HCT116 (cell line): ENCODE results near the gene SLC15A2. TPM values are rescaled to one million over a fixed set of nuclear protein-coding genes. Genes with fewer than 3 reads are reported as not detected.
"Not testable (repeated sequence)": the region's sequence is repeated elsewhere in the genome, so short reads cannot be mapped to it uniquely, and the experiment has no call there.

Experiments
- ATAC-seq: fragments of 200-7000 bp; cut with Tn5 transposase; 2 replicates; pipeline ENCODE4 v1.9.1; 2020; ENCODE audit warnings: mild to moderate bottlenecking, moderate library complexity
- BruUV-seq: library from RNA; stranded (reverse); fragments of 400-500 nt; replicated peaks from 2 replicates; lab custom pipeline; 2021; lab: Mats Ljungman, UMichigan
- CTCF ChIA-PET: fragments of 300-600 bp; sonication (Branson Sonifier 250); formaldehyde crosslinking; loops from one replicate; lab custom pipeline; 2021; ENCODE audit warnings: antibody characterized with exemption; lab: Charles Lee
- POLR2A ChIA-PET: fragments of 300-600, 350-600 bp; sonication (Branson Sonifier 250); formaldehyde crosslinking; loops from one replicate; lab custom pipeline; 2021; ENCODE audit warnings: antibody characterized with exemption; lab: Charles Lee
- RAD21 ChIA-PET, 2 experiments: fragments of 300-600 bp; sonication (Branson Sonifier 250); formaldehyde crosslinking; loops; one replicate each; lab custom pipeline; 2023; ENCODE audit warnings: low total read pairs in 2 of 2; ENCODE audit not compliant: uncharacterized antibody in 2 of 2, unreplicated experiment in 2 of 2, low non-redundant PET in 1 of 2; lab: Charles Lee
- DNase-seq: peaks from one replicate; pipeline ENCODE4 v3.0.0-alpha.2; 2010; ENCODE audit warnings: low read depth, low spot score
- H2AFZ ChIP-seq: fragments of 200-600 bp; shearing (Covaris generic), sonication (generic); 2 replicates; pipeline ENCODE4 v1.6.1; 2017; ENCODE audit warnings: low read depth, mixed run types, mixed read lengths, antibody characterized with exemption, low read length; ENCODE audit not compliant: poor library complexity, severe bottlenecking
- H3K27ac ChIP-seq: 2 replicates; pipeline ENCODE4 v1.5.1; 2012; ENCODE audit warnings: low read depth, low read length
- H3K27me3 ChIP-seq: fragments of 200-600 bp; sonication (generic); 2 replicates; pipeline ENCODE4 v1.6.1; 2016; ENCODE audit warnings: mixed run types, low read length, mixed read lengths; ENCODE audit not compliant: insufficient read depth
- H3K36me3 ChIP-seq, 2 experiments: fragments of 200-500 bp in 1 of 2; fragments of 200-600 bp in 1 of 2; sonication (Bioruptor generic) in 1 of 2; sonication (generic) in 1 of 2; 2 replicates each; pipeline versions ENCODE4 v1.5.1 to v1.6.1; 2014 to 2016; ENCODE audit warnings: low read length in 2 of 2, inconsistent platforms in 1 of 2, mixed read lengths in 1 of 2, mixed run types in 1 of 2; ENCODE audit not compliant: insufficient read depth in 2 of 2, control insufficient read depth in 1 of 2
- H3K4me1 ChIP-seq, 2 experiments: fragments of 200-600 bp in 1 of 2; sonication (generic) in 1 of 2; 2 replicates each; pipeline versions ENCODE4 v1.5.1 to v1.6.1; 2012 to 2017; ENCODE audit warnings: low read length in 2 of 2, inconsistent platforms in 1 of 2, mild to moderate bottlenecking in 1 of 2, mixed read lengths in 1 of 2, mixed run types in 1 of 2, moderate library complexity in 1 of 2; ENCODE audit not compliant: insufficient read depth in 2 of 2, control insufficient read depth in 1 of 2
- H3K4me2 ChIP-seq: fragments of 200-600 bp; sonication (generic); 2 replicates; pipeline ENCODE4 v1.6.1; 2017; ENCODE audit warnings: mixed run types, low read length, mixed read lengths
- H3K4me3 ChIP-seq, 2 experiments: fragments of 200-600 bp in 1 of 2; sonication (generic) in 1 of 2; replicated peaks in 1 of 2; 2 replicates each; pipeline ENCODE4 v1.5.1; 2011 to 2016; ENCODE audit warnings: low read length in 2 of 2, control low read depth in 1 of 2, low read depth in 1 of 2, mild to moderate bottlenecking in 1 of 2, mixed read lengths in 1 of 2, mixed run types in 1 of 2
- H3K79me2 ChIP-seq: fragments of 200-600 bp; sonication (generic); 2 replicates; pipeline ENCODE4 v1.6.1; 2017; ENCODE audit warnings: mild to moderate bottlenecking, mixed run types, low read length, moderate library complexity, mixed read lengths; ENCODE audit not compliant: insufficient read depth
- H3K9ac ChIP-seq: fragments of 200-600 bp; sonication (generic); 2 replicates; pipeline ENCODE4 v1.6.1; 2016; ENCODE audit warnings: low read length, mixed read lengths
- H3K9me2 ChIP-seq: fragments of 200-600 bp; sonication (generic), shearing (Covaris generic); 2 replicates; pipeline ENCODE4 v1.6.1; 2017; ENCODE audit warnings: mixed run types, mild to moderate bottlenecking, moderate library complexity; ENCODE audit not compliant: insufficient read depth
- H3K9me3 ChIP-seq, 2 experiments: fragments of 200-500 bp in 1 of 2; fragments of 200-600 bp in 1 of 2; sonication (Bioruptor generic) in 1 of 2; sonication (generic) in 1 of 2; 2 replicates each; pipeline ENCODE4 v1.6.1; 2014 to 2017; ENCODE audit warnings: low read length in 2 of 2, mixed read lengths in 2 of 2, inconsistent platforms in 1 of 2, low read depth in 1 of 2, mild to moderate bottlenecking in 1 of 2, mixed run types in 1 of 2, moderate library complexity in 1 of 2; ENCODE audit not compliant: control insufficient read depth in 1 of 2, insufficient read depth in 1 of 2
- H4K20me1 ChIP-seq: fragments of 200-600 bp; sonication (generic), shearing (Covaris generic); 2 replicates; pipeline ENCODE4 v1.6.1; 2017; ENCODE audit warnings: mixed run types, mild to moderate bottlenecking, moderate library complexity; ENCODE audit not compliant: insufficient read depth
- EZH2 ChIP-seq: fragments of 200-600 bp; sonication (generic); IDR thresholded peaks from 2 replicates; pipeline ENCODE4 v1.6.1; 2017; ENCODE audit warnings: antibody characterized with exemption, mixed run types
- JUND ChIP-seq: IDR thresholded peaks from 2 replicates; pipeline ENCODE4 v1.6.1; 2012
- POLR2A ChIP-seq: IDR thresholded peaks from 2 replicates; pipeline ENCODE4 v1.7.0; 2011; ENCODE audit warnings: borderline replicate concordance; ENCODE audit not compliant: insufficient read depth, insufficient read length; ENCODE audit errors: extremely low read depth
- POLR2AphosphoS5 ChIP-seq: IDR thresholded peaks from 2 replicates; pipeline ENCODE4 v1.6.1; 2011; ENCODE audit warnings: mild to moderate bottlenecking, low read depth, low read length, moderate library complexity
- SP1 ChIP-seq: IDR thresholded peaks from 2 replicates; pipeline ENCODE4 v1.6.1; 2012; ENCODE audit warnings: low read depth
- SRF ChIP-seq: IDR thresholded peaks from 2 replicates; pipeline ENCODE4 v1.6.1; 2012; ENCODE audit warnings: low read depth
- ZFX ChIP-seq: fragments of 450-650 bp; IDR thresholded peaks from 2 replicates; pipeline ENCODE4 v1.6.1; 2017
- ZNF274 ChIP-seq: fragments of 200-500 bp; sonication (Bioruptor generic); IDR thresholded peaks from 2 replicates; pipeline ENCODE4 v1.6.1; 2014; ENCODE audit warnings: mild to moderate bottlenecking, low read depth, low read length, inconsistent platforms
- intact Hi-C: fragments of 100-400 bp; cut with micrococcal nuclease; formaldehyde crosslinking; loops from 2 replicates; pipeline ENCODE4 v1.10.0; 2022
- total RNA-seq: library from RNA; stranded (reverse); gene quantifications from one replicate; pipeline ENCODE4 v1.2.1, GENCODE V29; 2021; ENCODE audit not compliant: unreplicated experiment
- TF ChIP-seq, protein P1 (sequence below): IDR thresholded peaks from 2 replicates; pipeline ENCODE4 v1.6.1; 2012
- TF ChIP-seq, protein P2 (sequence below): IDR thresholded peaks from 2 replicates; pipeline ENCODE4 v1.6.1; 2011; ENCODE audit warnings: mild to moderate bottlenecking, low read length, moderate library complexity; ENCODE audit not compliant: insufficient replicate concordance; ENCODE audit errors: extremely low read depth
- TF ChIP-seq, protein P3 (sequence below), 3 experiments: fragments of 200-600 bp in 1 of 3; sonication (generic) in 1 of 3; IDR thresholded peaks in 2 of 3; conservative IDR thresholded peaks in 1 of 3; 2 replicates each; pipeline ENCODE4 v1.5.1; 2012 to 2017; ENCODE audit warnings: low read depth in 2 of 3, low read length in 2 of 3, antibody characterized with exemption in 1 of 3, borderline replicate concordance in 1 of 3, control low read depth in 1 of 3, mild to moderate bottlenecking in 1 of 3, mixed read lengths in 1 of 3, mixed run types in 1 of 3, moderate library complexity in 1 of 3; ENCODE audit not compliant: insufficient read depth in 1 of 3

The SLC15A2 gene
- total RNA-seq, 1 experiment from 2014 or later = 0.96 TPM

DNA sequence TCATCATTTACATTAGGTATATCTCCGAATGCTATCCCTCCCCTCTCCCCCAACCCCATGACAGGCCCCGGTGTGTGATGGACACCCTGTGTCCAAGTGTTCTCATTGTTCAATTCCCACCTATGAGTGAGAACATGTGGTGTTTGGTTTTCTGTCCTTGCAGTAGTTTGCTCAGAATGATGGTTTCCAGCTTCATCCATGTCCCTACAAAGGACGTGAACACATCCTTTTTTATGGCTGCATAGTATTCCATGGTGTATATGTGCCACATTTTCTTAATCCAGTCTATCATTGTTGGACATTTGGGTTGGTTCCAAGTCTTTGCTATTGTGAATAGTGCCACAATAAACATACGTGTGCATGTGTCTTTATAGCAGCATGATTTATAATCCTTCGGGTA lies 36.4 kb upstream of the SLC15A2 start:
- RAD21 ChIA-PET = not testable (repeated sequence)

DNA sequence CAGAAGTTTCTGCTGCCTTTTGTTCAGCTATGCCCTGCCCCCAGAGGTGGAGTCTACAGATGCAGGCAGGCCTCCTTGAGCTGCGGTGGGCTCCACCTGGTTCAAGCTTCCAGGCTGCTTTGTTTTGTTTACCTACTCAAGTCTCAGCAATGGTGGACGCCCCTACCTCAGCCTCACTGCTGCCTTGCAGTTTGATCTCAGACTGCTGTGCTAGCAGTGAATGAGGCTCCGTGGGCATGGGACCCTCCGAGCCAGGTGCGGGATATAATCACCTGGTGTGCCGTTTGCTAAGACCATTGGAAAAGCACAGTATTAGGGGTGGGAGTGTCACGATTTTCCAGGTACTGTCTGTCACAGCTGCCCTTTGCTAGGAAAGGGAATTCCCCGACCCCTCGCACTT lies 31.0 kb upstream of the SLC15A2 start:
- H3K4me2 ChIP-seq, H3K27ac ChIP-seq, intact Hi-C loops, H3K9me3 ChIP-seq, H3K4me1 ChIP-seq, H3K9ac ChIP-seq, H3K27me3 ChIP-seq, BruUV-seq, H3K9me2 ChIP-seq, H2AFZ ChIP-seq, ATAC-seq, H3K4me3 ChIP-seq, H3K36me3 ChIP-seq, H4K20me1 ChIP-seq, CTCF ChIA-PET, RAD21 ChIA-PET, H3K79me2 ChIP-seq, DNase-seq, POLR2A ChIA-PET: not testable (repeated sequence)

More for the DNA sequence above, 36.4 kb upstream of the SLC15A2 start:
- H3K27me3 ChIP-seq, H3K27ac ChIP-seq, H3K36me3 ChIP-seq, H3K9me3 ChIP-seq, H3K9ac ChIP-seq, DNase-seq, POLR2A ChIA-PET, H3K9me2 ChIP-seq, H3K4me2 ChIP-seq, H3K79me2 ChIP-seq, H2AFZ ChIP-seq, ATAC-seq, BruUV-seq, H4K20me1 ChIP-seq, CTCF ChIA-PET, intact Hi-C loops, H3K4me1 ChIP-seq, H3K4me3 ChIP-seq: not testable (repeated sequence)

DNA sequence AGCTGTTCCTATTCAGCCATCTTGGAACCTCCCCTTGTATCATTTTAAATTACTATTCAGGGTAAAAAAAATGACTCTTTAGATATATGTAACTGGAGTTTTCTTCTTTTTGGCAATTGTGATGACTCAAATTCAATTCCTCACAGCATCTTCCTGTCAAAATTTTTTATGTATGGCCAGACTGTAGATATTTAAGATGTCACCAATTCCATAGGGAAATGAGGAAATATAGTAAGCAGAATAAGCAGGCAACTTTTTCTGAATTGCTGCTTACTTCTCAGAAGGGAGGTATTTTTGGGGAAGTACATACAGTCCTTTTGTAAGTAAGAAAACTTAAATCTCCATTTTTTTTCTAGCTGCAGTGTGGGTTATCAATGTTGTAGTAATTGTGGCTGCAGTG lies 30.4 kb upstream of the SLC15A2 start:
- CTCF ChIA-PET = no interaction called here
- RAD21 ChIA-PET = no interaction called here
- ATAC-seq (no peak), DNase-seq (no peak)
- Histone ChIP-seq H3K4me2 (no peak overlapping the region), H3K9me3 (no peaks in the 10 kb centered on the region), H2AFZ (no peak overlapping the region), H3K9me2 (no peaks in the 10 kb centered on the region), H3K4me1 (no peaks in the 10 kb centered on the region), H3K79me2 (no peaks in the 10 kb centered on the region), H3K4me3 (no peak overlapping the region), H3K27me3 (no peaks in the 10 kb centered on the region), H3K36me3 (no peaks in the 10 kb centered on the region), H3K9ac (no peak overlapping the region), H3K27ac (no peak overlapping the region), H4K20me1 (no peaks in the 10 kb centered on the region)
- no TSS peak for BruUV-seq
- POLR2A ChIA-PET = no interaction called here
- intact Hi-C loops = no loop called here
- no peak for TF ChIP-seq POLR2AphosphoS5
- TF ChIP-seq, protein P1, sequence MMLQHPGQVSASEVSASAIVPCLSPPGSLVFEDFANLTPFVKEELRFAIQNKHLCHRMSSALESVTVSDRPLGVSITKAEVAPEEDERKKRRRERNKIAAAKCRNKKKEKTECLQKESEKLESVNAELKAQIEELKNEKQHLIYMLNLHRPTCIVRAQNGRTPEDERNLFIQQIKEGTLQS = no peak
- no peak for TF ChIP-seq ZNF274
- no peak for TF ChIP-seq ZFX
- no peak for TF ChIP-seq SP1
- TF ChIP-seq, protein P2, sequence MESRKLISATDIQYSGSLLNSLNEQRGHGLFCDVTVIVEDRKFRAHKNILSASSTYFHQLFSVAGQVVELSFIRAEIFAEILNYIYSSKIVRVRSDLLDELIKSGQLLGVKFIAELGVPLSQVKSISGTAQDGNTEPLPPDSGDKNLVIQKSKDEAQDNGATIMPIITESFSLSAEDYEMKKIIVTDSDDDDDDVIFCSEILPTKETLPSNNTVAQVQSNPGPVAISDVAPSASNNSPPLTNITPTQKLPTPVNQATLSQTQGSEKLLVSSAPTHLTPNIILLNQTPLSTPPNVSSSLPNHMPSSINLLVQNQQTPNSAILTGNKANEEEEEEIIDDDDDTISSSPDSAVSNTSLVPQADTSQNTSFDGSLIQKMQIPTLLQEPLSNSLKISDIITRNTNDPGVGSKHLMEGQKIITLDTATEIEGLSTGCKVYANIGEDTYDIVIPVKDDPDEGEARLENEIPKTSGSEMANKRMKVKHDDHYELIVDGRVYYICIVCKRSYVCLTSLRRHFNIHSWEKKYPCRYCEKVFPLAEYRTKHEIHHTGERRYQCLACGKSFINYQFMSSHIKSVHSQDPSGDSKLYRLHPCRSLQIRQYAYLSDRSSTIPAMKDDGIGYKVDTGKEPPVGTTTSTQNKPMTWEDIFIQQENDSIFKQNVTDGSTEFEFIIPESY = no peak
- TF ChIP-seq JUND = no peak
- TF ChIP-seq EZH2 = no peak
- TF ChIP-seq, protein P3, sequence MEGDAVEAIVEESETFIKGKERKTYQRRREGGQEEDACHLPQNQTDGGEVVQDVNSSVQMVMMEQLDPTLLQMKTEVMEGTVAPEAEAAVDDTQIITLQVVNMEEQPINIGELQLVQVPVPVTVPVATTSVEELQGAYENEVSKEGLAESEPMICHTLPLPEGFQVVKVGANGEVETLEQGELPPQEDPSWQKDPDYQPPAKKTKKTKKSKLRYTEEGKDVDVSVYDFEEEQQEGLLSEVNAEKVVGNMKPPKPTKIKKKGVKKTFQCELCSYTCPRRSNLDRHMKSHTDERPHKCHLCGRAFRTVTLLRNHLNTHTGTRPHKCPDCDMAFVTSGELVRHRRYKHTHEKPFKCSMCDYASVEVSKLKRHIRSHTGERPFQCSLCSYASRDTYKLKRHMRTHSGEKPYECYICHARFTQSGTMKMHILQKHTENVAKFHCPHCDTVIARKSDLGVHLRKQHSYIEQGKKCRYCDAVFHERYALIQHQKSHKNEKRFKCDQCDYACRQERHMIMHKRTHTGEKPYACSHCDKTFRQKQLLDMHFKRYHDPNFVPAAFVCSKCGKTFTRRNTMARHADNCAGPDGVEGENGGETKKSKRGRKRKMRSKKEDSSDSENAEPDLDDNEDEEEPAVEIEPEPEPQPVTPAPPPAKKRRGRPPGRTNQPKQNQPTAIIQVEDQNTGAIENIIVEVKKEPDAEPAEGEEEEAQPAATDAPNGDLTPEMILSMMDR (IDR thresholded peaks at IDR 0.05 in 2 of 3, conservative IDR thresholded peaks at IDR 0.05 in 1 of 3; ENCODE audit: borderline replicate concordance in 1 of 3, insufficient read depth in 1 of 3, low read depth in 2 of 3, low read length in 2 of 3) = no peak
- no peak for TF ChIP-seq SRF
- TF ChIP-seq POLR2A = no peak
